NCI-H345 treated with DMSO at 0.1 percent for 48 hours (cell line): ENCODE data around the gene HS3ST2.
"Not testable (repeated sequence)": the region's sequence is repeated elsewhere in the genome, so short reads cannot be mapped to it uniquely, and the experiment has no call there.

Experiments used
- DNase-seq: peaks from one replicate; lab custom pipeline; 2025; ENCODE audit not compliant: unreplicated experiment; lab: John Stamatoyannopoulos, UW

HS3ST2 gene

DNA sequence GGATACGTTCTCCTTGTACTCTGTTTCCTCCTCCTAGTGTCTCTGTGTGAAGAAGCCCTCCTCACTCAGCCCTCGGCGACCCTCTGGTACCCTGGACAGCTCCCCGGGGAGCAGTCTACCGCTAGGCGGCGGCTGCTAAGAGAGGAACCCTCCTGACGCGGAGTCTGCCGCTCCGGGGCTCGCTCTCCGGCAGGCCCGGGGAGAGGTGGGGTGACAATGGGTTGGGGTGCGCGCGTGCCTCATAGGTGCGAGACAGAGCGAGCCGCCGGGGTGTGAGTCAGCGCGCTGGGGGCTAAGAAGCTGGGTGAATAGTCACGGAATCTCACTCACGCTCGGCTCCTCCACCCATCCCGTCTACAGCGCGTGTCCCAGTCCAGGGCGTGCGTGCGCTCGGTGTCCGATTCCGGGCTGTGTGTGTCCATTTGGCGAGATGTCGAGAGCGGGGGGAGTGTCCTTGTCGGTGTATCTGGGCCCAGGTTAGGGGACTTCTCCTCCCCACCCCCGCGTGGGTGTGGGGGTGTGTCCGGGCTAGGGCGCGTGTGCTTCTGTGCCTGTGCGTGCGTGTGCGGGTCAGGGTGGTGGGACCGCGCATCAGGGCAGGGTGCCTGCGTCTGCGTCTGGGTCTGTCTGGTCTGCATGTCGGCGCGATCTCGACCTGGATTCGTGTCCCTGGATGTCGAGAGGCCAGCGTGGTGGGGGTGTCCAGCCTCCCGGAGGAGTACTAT, 577 bp upstream of the HS3ST2 start:
- DNase-seq: no peak

DNA sequence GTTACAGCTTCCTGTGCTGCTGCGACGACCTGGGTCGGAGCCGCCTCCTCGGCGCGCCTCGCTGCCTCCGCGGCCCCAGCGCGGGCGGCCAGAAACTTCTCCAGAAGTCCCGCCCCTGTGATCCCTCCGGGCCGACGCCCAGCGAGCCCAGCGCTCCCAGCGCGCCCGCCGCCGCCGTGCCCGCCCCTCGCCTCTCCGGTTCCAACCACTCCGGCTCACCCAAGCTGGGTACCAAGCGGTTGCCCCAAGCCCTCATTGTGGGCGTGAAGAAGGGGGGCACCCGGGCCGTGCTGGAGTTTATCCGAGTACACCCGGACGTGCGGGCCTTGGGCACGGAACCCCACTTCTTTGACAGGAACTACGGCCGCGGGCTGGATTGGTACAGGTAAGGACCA, 746 bp downstream of the HS3ST2 start:
- DNase-seq: no peak

DNA sequence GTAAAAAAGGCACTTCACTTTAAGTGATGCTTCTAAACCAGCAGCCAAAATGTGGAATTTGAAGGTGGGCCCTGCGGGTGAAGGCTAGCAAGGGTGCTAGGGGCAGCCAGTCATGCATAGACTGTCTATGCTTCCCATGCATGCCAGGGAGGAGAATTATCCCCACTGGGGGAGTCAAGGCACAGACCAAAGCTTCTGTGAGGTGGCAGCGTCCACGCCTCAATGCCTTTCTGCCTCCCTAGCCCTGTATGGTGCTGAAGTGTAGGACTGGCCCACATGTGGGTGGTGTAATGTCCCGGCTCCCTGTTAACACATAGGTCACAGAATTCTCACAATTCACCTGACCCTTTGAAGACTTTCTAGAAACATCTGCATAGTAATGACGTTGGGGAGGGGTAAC, 1.9 kb downstream of the HS3ST2 start:
- DNase-seq: no peak

DNA sequence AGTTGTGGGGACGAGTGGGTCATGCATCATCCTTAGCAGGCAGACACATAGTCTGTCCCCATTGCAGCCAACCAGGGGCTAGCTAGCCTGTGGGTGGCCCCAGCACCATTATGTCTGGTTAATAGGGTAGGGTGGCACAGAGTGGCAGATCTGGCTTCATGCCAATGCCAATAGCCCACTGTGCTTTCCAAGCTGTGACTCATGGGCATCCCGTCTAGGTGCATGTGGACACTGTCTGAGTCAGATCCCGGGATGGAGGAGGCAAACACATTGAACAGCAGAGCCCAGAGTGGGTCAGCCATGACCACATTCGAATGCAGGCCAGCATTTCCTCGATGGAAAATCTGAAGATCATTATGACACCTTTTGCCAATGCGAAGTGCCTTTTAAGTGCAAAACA, 2.5 kb downstream of the HS3ST2 start:
- DNase-seq: no peak

DNA sequence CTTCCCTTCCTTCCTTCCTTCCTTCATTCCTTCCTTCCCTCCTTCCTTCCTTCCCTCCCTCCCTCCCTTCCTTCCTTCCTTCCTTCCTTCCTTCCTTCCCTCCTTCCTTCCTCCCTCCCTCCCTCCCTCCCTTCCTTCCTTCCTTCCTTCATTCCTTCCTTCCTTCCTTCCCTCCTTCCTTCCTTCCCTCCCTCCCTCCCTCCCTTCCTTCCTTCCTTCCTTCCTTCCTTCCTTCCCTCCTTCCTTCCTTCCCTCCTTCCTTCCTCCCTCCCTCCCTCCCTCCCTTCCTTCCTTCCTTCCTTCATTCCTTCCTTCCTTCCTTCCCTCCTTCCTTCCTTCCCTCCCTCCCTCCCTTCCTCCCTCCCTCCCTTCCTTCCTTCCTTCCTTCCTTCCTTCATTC, 4.8 kb downstream of the HS3ST2 start:
- DNase-seq: not testable (repeated sequence)

DNA sequence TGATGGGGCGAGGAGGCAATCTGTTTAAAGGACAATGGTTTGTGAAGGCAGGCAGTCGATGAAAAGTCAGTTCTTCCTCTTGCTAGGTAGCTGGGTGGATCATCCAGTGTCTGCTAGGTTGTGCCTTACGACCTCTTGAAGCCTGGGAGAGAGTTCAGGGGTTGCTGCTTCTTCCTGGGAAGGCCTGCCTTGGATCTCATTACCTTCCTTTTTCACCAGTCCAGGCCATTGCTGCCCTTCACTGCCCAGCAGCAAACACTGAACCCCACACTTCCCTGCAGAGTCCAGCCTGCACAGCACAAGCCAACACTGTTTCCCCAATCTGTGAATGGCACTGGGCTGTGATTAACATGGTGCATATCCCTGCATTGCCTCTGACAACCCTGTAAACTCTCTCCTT, 24.7 kb downstream of the HS3ST2 start:
- DNase-seq: no peak

DNA sequence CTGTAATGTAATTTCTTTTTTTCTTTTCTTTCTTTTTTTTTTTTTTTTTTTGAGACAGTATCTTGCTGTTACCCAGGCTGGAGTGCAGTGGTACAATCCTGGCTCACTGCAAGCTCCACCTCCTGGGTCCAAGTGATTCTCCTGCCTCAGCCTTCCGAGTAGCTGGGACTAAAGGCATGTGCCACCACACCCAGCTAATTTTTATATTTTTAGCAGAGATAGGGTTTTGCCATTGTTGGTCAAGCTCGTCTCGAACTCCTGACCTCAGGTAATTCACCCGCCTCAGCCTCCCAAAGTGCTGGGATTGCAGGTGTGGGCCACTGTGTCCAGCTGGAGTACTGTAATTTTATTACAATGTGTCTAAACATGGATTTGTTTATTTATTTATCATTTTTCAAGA, 28.1 kb downstream of the HS3ST2 start:
- DNase-seq: not testable (repeated sequence)

DNA sequence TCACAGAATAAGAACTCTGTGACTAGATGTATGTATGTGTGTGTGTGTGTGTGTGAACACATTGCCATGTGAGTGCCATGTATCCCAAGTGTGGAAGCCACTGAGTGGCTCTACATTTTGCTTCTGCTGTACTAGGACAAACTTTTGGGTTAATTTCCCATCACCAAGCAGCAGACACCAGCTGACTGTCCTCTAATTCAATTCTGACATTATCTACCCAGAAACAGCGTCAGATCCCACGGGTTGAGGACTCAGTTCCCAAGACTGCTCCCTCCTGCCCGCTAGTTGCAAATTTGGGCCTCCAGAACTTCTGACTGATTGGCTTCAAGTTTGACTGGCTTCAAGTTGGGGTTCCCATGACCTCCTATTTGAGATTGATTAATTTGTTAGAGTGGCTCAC, 29.2 kb downstream of the HS3ST2 start:
- no peak for DNase-seq

DNA sequence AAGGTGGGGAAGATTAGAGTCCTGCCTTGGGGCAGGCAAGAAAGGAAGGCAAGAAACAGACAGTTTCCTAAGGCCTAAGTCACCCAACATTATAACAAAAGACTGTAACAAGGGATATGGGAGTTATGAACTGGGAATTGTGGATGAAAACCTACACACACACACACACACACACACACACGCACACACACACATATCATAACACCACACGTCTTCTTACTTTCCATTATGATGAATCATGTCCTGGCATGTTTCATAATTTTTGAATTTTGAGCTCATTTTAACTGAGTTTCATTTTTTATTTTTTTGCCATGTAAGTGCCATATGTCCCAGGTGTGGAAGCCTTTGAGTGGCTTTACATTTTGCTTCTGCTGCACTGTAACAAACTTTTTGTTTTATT, 29.9 kb downstream of the HS3ST2 start:
- DNase-seq: no peak

DNA sequence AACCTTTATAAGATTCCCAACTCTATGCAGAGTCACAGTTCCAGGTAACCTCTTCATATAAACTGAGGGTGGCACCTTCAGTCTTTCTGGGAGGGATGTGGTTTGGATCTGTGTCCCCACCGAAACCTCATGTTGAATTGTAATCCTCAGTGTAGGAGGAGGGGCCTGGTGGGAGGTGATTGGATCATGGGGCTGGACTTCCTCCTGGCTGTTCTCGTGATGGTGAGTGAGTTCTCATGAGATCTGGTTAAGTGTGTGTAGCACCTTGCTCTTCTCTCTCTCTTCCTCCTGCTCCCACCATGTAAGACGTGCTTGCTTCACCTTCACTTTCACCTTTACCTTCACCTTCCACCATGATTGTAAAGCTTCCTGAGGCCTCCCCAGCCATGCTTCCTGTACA, 30.5 kb downstream of the HS3ST2 start:
- no peak for DNase-seq

DNA sequence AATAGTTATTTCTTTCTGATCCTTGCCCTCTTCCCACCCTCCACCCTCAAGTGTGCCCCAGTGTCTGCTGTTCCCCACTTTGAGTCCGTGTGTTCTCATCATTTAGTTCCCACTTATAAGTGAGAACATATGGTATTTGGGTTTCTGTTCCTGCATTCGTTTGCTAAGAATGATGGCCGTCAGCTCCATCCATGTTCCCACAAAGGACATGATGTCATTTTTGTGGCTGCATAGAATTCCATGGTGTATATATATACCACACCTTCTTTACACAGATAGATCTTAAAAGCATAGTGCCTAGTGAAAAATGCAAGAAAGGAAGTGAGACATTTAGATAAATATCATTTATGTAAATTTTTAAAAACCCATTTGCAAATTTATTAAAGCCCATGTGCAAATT, 33.1 kb downstream of the HS3ST2 start:
- DNase-seq: no peak

DNA sequence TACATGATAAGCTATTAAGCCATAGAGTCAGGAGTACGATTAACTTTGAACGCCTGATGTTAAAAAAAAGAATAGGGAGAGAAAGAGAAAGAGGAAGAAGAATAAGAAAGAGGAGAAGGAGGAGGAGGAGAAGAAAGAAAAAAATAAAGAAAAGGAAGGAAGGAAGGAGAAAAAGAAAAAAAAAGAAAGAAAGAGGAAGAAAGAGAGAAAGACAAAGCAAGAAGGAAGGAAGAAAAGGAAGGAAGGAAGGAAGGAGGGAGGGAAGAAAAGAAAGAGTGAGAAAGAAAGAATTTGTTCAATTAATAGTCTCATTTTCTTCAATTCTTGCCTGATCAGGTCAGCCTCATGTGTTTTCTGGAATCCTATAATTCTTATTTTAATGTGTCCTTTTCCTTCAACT, 33.7 kb downstream of the HS3ST2 start:
- no peak for DNase-seq

DNA sequence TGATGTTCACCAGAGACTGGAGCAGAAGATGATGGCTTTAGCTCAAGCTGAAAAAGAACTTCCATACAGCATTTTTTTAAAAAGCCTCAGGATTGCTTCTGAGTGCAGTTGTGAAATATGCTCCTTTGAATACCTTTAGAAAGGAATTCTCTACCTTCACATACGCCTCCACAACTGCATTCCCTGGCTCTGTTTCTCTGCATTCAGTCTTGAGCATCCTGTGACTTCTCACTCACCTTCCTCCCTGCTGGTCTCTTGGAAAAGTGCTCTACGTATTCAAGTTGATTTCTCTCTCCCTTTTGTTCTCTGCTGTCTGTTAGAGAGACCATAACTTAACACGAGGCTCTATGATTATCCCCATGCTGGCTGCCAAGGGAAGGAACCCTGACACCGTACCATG, 34.5 kb downstream of the HS3ST2 start:
- no peak for DNase-seq

DNA sequence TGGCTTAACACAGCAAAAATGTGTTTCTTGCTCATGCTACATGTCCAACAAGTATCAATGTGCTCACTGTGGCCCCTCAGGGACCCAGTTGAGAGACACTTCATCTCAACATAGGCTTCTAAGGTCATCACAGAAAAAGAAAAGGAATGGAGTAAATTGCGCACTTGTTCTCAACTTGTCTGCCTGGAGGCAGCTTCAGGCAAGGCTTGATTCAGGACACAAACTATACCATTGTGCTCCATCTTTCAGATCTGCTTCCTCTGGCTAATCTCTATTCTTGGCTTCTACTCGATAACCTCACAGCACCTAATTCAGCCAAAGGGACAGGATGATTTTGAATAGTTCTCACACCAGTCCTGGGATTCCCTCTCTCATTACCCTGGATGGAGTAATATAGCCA, 35.6 kb downstream of the HS3ST2 start:
- no peak for DNase-seq

DNA sequence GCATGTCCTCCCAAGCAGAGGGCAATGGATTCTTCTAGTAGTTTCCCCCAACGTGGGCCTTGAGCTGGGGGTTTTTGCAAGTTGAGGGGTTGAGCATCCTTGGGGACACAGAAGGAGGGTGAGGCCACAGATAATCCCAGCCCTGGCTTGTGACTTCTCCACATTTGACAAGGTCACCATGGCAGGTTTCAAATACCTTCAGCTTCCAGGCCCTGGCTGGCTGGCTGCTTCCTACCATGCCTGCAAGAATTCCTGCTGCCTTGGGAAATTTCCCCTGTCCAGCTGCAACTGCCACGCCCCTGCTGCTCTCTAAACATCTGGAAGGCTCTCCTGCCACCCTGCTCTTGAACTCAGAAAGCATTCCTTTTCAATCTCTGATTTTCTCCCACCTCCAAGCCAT, 41.3 kb downstream of the HS3ST2 start:
- no peak for DNase-seq

DNA sequence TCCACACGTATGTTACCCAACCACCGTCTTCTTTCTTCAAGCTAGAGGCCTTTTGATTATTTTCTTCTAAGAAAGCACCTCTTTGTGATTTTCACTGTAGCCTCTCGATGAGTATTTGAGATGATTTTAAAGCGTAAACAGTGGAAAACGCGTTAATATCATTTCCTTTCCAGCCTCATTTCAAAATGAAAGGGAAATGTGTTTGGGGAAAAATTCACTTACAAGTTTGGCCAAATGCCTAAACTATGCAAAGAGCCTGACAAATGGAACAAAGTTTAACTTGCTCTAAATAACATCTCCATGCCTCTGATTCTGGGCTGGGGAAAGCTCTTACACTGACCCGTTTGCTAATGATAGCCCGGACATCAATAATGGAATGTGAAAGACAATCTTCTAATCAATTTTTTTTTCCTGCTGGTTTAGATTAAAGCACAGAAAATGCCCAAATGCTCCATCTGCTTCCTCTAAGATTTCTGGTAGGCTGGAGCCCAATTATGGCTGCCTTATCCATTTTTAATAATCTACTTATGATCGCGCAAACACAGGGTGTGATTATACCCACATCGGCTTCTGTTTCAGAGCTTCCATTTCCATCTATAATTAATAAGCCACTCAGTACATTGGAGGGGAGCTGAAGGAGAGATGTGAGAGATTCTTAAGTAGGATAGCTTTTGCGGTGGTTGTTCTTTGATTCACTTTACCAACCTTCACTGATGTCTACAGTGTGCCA, 43.5 kb downstream of the HS3ST2 start:
- DNase-seq: no peak

DNA sequence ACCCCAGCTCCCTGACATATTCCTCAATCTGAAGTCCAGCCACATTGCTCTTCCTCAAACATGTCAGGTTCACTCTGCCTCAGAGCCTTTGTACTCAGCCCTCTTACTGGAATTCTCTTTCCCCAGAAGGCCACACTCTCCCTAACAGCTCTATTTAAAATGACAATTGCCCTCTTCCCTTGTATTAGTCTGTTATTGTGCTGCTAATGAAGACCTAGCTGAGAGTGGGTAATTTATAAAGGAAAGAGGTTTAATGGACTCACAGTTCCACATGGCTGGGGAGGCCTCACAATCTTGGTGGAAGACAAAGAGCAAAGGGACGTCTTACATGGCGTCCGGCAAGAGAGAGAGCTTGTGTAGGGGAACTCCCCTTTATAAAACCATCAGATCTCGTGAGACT, 46.0 kb downstream of the HS3ST2 start:
- no peak for DNase-seq

DNA sequence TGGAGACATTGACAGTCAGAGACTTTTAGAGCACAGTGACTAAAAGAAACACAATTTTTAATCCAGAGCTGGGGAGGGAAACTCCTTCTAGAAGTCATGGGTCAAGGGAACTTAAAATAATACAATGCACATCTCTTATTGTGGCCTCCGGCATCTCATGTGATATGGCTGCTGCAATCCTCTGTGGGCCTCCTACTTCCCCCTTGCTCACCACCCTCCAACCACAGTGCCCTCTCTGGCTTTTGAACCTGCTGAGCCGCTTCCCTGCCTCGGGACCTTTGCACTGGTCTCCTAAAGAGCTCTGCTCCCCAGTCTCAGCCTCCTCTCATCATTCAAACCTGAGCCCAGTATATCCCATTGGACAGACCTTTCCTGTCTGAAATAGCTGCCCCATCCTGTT, 47.6 kb downstream of the HS3ST2 start:
- no peak for DNase-seq

DNA sequence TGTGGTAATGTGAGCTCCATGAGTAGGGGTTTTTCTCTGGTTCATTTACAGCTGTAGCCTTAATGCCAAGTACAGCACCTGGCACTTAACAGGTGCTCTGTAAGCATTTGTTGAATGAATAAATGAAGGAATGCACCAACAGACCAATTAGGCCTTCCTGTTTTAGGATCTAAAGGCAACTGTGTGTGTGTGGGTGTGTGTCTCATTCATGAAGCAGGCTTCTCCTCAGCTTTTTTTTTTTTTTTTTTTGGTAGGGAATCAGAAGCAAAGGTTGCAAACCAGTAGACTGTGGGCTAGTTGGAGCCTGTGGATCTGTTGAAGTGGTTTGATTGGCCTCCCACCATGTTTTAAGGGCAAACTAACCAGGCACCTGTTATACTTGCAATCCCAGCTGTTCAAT, 48.1 kb downstream of the HS3ST2 start:
- DNase-seq: no peak

DNA sequence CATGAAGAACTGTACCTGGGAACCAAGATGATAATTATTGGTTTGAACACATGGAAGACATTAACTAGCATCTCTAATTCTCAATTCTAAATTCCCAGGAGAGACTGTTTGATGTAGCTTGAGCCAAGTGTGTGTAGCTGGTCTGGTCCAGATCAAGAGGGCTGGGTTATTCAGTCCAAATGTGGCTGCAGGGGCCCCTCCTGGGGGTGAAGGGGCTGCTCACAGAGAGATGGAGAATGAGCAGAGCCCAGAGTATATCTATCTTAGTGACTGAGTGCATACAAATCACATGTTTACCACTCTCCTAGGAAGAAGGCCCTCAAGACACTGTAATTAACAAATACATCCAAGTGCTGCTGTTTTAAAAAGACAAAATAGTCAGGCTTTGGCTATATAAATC, 50.4 kb downstream of the HS3ST2 start:
- no peak for DNase-seq

DNA sequence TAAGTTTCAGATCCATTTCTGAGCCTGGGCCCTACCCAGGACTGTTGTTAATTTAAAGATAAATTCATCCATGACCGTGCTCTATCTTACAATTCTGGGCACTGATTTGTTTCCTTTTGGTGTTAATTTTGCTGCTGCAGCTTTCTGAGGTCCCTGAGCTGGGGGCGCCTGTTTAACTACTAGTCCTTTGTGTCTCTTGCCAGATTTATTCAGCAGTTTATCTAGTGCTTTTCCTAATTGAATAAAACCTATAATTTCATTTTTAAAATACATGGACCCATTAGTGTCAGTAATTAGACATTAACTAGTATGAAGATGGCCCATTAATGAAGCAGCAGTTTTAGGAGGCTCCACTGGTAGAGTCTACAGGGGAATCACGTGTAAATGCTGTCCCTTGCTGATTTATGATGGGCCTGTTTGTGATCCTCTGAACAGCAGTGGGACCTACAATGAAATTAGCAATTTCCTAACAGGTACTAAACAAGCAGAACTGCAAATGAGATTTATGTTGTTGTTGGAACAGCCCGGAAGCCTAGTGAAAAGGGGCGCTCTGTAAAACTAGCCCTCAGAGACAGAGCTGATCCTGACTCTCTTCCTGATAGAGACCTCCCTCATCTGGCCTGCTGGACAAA, 54.7 kb downstream of the HS3ST2 start:
- no peak for DNase-seq

DNA sequence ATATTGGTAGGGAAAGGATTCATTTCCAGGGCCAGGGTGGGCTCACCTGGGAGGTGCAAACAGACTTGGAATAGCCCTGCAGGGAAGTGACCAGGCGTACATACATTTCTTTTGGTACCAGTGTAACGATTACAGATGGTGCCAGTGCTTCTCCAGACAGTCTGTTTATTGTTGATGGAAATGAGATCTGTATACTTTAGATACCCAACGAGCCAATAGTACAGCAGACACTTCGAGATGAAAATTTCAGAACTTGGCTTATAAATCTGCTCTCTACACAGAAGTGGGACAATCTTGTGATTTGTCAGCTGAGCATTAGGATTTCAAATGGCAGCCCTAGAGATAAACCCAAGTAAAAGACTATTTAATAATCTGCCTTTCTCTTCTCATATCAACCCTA, 57.9 kb downstream of the HS3ST2 start:
- DNase-seq: no peak
